HCT116 (cell line): Measurements from ENCODE around the gene EEF2KMT.
"Not testable (repeated sequence)": the region's sequence is repeated elsewhere in the genome, so short reads cannot be mapped to it uniquely, and the experiment has no call there.

Experiments
- CTCF ChIP-seq, 3 experiments: fragments of 200-600 bp in 1 of 3; sonication (generic) in 1 of 3; IDR thresholded peaks in 2 of 3; conservative IDR thresholded peaks in 1 of 3; 2 replicates each; pipeline ENCODE4 v1.5.1; 2012 to 2017; ENCODE audit warnings: low read depth in 2 of 3, low read length in 2 of 3, antibody characterized with exemption in 1 of 3, borderline replicate concordance in 1 of 3, control low read depth in 1 of 3, mild to moderate bottlenecking in 1 of 3, mixed read lengths in 1 of 3, mixed run types in 1 of 3, moderate library complexity in 1 of 3; ENCODE audit not compliant: insufficient read depth in 1 of 3
- ELF1 ChIP-seq: IDR thresholded peaks from 2 replicates; pipeline ENCODE4 v1.6.1; 2012; ENCODE audit warnings: low read depth, borderline replicate concordance
- EZH2 ChIP-seq: fragments of 200-600 bp; sonication (generic); IDR thresholded peaks from 2 replicates; pipeline ENCODE4 v1.6.1; 2017; ENCODE audit warnings: antibody characterized with exemption, mixed run types
- EZH2phosphoT487 ChIP-seq: fragments of 200-600 bp; IDR thresholded peaks from 2 replicates; pipeline ENCODE4 v1.6.1; 2018; ENCODE audit warnings: antibody characterized with exemption, borderline replicate concordance
- JUND ChIP-seq: IDR thresholded peaks from 2 replicates; pipeline ENCODE4 v1.6.1; 2012
- POLR2A ChIP-seq: IDR thresholded peaks from 2 replicates; pipeline ENCODE4 v1.7.0; 2011; ENCODE audit warnings: borderline replicate concordance; ENCODE audit not compliant: insufficient read depth, insufficient read length; ENCODE audit errors: extremely low read depth
- POLR2AphosphoS5 ChIP-seq: IDR thresholded peaks from 2 replicates; pipeline ENCODE4 v1.6.1; 2011; ENCODE audit warnings: mild to moderate bottlenecking, low read depth, low read length, moderate library complexity
- RAD21 ChIP-seq: IDR thresholded peaks from 2 replicates; pipeline ENCODE4 v1.6.1; 2012; ENCODE audit warnings: low read depth, mild to moderate bottlenecking
- YY1 ChIP-seq: IDR thresholded peaks from 2 replicates; pipeline ENCODE4 v1.6.1; 2011; ENCODE audit warnings: low read length, low read depth, moderate library complexity, mild to moderate bottlenecking; ENCODE audit not compliant: insufficient replicate concordance; ENCODE audit errors: extremely low read depth
- ZNF274 ChIP-seq: fragments of 200-500 bp; sonication (Bioruptor generic); IDR thresholded peaks from 2 replicates; pipeline ENCODE4 v1.6.1; 2014; ENCODE audit warnings: mild to moderate bottlenecking, low read depth, low read length, inconsistent platforms
- TF ChIP-seq, protein P1 (sequence below): IDR thresholded peaks from 2 replicates; pipeline ENCODE4 v1.6.1; 2012; ENCODE audit warnings: low read depth

- not testable (repeated sequence) for TF ChIP-seq ZNF274; POLR2AphosphoS5; POLR2A; CTCF (IDR thresholded peaks at IDR 0.05 in 2 of 3, conservative IDR thresholded peaks at IDR 0.05 in 1 of 3; ENCODE audit: borderline replicate concordance in 1 of 3, insufficient read depth in 1 of 3, low read depth in 2 of 3, low read length in 2 of 3); RAD21; EZH2phosphoT487; YY1; EZH2; JUND; ELF1
- TF ChIP-seq, protein P1, sequence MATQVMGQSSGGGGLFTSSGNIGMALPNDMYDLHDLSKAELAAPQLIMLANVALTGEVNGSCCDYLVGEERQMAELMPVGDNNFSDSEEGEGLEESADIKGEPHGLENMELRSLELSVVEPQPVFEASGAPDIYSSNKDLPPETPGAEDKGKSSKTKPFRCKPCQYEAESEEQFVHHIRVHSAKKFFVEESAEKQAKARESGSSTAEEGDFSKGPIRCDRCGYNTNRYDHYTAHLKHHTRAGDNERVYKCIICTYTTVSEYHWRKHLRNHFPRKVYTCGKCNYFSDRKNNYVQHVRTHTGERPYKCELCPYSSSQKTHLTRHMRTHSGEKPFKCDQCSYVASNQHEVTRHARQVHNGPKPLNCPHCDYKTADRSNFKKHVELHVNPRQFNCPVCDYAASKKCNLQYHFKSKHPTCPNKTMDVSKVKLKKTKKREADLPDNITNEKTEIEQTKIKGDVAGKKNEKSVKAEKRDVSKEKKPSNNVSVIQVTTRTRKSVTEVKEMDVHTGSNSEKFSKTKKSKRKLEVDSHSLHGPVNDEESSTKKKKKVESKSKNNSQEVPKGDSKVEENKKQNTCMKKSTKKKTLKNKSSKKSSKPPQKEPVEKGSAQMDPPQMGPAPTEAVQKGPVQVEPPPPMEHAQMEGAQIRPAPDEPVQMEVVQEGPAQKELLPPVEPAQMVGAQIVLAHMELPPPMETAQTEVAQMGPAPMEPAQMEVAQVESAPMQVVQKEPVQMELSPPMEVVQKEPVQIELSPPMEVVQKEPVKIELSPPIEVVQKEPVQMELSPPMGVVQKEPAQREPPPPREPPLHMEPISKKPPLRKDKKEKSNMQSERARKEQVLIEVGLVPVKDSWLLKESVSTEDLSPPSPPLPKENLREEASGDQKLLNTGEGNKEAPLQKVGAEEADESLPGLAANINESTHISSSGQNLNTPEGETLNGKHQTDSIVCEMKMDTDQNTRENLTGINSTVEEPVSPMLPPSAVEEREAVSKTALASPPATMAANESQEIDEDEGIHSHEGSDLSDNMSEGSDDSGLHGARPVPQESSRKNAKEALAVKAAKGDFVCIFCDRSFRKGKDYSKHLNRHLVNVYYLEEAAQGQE = not testable (repeated sequence)
Observed at GRCh38 chr16:5095145-5095830, 2.3 kb downstream of the EEF2KMT start.
